CD4-positive, alpha-beta T cell treated with Interferon gamma for 1 hour (primary cell): ENCODE results near the gene FGF2.
"Not testable (repeated sequence)": the region's sequence is repeated elsewhere in the genome, so short reads cannot be mapped to it uniquely, and the experiment has no call there.

ENCODE experiments used
- DNase-seq: peaks from one replicate; pipeline ENCODE4 v3.0.0-alpha.2; 2020

Gene FGF2

DNA sequence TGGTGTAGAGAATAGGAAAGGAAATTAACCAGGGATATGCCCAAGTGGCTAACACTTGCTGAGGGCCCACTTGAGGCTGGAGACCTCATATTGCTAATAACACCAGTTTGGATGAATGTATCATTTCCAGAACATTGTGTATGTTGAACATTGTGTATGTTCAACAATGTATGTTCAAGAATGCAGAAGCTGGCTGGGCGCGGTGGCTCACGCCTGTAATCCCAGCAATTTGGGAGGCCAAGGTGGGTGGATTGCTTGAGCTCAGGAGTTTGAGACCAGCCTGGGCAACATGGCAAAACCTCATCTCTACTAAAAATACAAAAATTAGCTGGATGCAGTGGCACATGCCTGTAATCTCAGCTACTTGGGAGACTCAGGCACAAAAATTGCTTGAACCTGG, 23.2 kb downstream of the FGF2 start:
- not testable (repeated sequence) for DNase-seq

DNA sequence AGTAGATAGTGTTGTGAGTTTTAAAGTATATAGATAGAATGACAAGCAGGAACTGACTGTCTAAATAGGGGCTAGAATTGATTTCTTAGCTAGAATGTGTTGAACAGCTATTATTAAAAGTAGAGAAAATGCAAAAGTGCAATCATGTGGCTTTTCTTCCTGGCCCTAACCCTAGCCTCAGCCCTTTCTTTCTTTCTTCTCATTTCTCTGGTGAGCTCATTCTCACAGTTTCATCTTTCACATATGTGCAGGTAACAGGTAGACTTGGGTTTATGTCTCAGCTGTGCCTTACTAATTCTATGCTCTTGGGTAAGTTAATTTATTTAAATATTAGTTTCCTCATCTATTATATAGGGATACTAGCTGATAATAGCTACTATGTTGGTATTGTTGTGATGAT, 24.9 kb downstream of the FGF2 start:
- DNase-seq = no peak

DNA sequence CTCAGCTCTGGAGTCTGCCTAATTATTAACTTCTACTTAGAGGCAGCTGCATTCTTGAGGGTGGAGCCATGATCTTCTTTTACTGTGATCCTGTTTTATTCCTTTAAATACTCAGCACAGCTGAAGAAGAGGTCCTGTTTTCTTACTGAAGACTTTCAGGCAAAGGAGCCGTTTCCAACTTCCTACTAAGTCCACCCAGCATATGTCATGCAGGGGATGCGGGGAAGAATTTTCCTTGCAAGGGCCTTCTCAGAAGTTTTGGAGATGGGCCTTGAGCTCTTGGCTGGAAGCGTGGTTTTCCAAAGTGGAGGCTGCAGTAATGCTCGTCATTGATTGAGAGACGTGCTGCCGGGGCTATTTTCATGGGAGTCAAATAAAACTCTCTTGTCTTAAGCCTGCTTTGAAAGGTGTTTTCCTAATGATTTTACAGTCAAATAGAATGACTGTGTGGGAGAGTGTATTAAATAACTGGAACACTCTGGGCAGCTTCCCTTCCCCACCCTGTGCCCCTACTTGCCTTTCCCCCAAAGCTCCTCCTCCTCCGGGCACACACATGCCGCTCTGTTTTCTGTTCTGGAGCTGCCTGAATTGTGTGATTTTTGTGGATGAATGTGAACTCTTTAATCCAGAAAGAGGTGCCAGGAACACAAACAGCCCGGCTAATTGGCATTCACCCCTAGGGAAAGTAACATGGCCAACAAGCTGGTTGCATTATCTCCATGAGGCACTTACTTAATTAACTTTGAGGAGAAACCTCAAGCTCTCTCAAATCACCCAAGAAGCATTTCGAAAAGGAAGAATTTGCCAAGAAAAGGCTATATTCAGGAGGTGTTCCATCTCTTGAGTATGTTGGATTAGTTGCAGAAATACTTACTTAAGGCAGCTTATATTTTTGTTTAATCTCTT, 28.1 kb downstream of the FGF2 start:
- DNase-seq = no peak

DNA sequence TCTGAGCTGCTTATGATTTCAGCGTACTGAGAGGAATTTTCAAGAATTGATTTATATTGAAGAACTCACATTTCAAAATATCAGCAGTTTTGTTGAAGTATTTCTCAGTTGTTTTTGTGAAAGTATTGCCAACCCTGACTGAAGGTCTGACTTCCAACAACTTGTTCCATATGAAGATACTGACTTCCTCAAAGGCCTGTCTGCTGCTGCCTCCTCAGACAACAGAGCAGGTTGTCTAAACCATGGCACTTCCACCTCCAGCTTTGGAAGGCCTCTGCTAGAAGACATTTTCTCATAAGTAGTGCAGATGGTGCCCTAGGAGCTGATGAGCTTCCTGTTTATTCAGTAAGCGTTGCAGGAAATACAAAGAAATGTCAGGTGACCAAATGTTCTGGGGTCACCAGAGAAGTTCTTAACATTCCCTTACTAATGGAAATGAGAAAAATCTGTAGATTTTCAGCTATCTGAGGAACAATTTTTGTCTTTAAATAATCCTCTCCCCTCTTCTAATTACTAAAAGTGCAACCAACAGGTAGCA, 28.8 kb downstream of the FGF2 start:
- DNase-seq = no peak

DNA sequence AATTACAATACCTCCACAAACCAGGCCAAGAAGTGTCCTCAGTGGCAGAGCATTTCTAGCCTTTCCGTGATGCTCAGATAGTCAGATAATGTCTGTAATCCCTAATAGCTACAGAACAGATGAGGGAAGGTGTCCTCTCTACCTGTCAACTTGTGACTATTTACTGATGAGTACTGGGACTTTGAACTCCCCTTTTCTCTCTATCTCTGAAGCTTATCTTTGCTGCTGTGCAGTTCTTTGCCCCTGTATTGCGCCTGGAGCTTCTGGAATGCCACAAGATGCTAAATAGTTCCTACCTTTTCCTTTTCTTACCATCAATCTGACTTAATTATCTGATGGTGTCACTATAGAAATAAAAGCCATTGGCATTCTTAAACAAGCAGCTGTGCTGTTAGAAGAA, 30.5 kb downstream of the FGF2 start:
- no peak for DNase-seq

DNA sequence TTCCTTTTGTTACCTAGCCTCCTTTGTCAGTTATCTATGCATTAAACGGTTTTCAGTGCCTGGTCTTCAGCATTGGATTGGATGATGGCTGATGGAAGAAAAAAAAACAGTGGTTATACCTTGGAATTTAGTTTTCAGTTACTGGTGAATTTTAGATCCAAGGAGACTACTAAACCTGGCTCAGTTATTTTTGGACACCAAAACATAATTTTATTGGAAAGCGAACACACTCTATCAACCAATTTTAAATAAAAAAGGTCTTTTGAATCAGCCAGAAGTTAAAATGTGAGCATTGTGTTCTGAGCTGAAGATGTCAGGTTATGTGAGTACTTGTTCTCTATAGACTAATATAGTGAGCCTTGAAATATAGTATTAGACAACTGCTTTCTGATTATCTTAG, 32.1 kb downstream of the FGF2 start:
- DNase-seq = no peak

DNA sequence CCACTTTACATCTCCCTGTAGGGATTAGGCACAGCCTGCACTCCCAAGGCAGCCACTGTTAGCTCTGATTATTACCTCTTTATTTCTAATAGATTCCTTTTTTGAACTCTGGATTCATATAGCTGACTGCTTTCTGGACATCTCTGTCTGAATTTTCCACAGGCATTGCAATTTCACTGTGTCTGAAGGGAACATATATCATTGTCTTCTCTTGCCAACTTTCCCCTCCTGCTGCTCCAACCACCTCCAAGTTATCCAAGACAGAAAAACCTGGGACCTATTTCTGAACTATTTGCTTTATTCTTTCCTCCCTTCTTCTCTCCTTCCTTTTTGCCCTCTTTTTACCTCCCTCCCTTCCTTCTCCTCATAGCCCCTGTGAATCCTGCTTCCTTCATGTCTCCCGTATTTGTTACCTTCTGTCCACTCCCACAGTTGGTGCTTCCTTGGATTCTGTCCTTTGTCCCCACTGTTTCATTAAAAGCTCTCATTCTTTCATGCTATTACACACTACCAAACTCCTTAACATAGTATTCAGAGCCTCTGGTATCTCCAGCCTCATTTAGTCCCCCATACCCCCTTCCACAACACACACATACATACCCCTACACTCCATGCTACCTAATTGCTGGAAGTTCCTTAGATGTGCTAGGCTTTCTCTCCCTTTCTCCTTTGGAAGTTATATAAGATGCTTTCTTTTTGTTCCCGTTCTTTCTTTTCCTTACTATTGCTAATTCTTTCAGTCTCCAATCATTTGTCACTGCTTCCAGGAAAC, 34.7 kb downstream of the FGF2 start:
- no peak for DNase-seq

DNA sequence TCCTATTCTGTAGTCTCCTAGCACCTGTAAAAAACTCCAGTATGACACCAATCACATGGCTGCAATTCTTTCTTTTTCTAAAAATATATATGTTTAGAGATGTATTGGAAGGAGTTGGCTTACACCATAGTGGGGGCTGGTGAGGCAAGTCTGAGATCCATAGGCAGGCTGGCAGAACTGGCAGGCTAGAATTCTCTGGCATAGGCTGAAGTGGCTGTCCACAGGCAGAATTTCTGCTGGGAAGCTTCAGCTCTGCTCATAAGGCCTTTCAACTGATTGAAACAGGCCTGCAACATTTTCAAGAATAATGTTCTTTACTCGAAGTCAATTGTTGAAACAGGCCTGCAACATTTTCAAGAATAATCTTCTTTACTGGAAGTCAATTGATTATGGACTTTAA, 37.0 kb downstream of the FGF2 start:
- DNase-seq = no peak

DNA sequence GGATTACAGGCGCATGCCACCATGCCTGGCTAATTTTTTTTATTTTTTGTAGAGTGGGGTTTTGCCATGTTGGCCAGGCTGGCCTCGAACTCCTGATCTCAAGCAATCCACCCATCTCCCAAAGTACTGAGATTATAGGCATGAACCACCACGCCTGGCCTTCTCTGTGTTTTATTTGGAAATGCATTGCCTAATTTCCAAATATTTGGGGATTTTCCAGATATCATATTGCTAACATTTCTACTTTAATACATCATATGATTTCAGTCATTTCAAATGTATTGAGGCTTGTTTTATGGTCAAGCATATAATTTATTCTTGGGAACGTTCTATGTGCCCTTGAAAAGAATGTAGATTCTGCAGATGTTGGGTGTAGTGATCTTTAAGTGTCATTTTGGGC, 38.8 kb downstream of the FGF2 start:
- DNase-seq = no peak

DNA sequence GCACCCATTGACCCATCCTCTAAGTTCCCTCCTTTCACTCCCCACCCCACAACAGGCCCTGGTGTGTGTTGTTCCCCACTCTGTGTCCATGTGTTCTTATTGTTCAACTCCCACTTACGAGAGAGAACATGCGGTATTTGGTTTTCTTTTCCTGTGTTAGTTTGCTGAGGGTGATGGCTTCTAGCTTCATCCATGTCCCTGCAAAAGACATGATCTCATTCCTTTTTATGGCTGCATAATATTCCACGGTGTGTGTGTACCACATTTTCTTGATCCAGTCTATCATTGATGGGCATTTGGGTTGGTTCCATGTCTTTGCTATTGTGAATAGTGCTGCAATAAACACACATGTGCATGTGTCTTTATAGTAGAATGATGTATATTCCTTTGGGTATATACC, 41.6 kb downstream of the FGF2 start:
- DNase-seq = not testable (repeated sequence)

DNA sequence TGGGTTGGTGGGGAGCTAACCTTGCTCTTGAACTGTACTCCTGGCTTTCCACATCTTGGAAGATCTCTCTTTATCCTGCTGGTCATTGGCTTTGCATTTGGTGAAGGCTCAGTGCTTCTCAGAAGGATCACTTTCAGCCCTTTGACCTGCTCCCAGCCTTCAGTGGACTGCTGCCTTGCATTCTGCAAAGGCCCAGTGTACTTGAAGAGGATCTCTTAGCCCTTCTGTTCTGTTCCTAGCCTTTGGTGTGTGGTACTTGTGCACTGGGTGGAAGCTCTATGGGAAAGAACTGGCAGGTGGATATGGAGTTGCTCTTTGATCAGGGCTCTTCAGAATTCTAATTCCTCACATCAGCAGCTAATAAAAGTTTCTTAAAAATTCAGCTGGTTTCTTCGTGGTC, 46.5 kb downstream of the FGF2 start:
- no peak for DNase-seq

DNA sequence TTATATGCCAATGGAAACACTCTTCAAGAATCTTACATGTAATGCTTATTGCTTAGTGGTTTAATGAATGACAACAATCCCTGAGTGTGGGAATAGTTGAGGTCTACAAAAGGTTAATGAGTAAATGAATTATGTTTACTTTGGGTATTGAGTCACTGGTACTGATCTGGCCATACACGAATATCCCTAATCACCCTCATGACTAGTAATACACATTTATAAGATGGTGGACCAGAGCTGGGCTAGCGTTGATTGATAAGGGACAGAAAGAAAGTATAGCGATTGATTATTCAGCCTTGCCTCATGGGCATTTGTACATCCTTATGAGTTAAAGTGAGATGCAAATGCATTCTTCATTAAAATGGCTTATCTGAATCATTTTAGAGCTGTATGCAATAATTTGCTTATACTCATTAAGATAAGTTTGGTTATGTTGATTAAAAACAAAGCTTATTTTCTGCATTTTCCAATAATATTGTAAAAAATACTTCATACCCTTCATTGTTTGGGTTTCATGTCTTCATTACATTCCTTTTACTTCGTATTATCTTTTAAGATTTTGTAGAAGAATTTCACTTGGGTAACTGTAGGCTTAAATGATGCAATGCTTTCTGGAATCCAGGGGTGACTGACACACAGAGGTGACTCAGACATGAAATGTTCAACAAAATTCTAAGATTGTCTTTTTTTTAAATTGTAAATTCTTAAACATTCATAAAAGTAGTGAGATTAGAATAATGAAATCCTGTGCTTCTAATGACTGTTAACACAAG, 47.4 kb downstream of the FGF2 start:
- DNase-seq = no peak

DNA sequence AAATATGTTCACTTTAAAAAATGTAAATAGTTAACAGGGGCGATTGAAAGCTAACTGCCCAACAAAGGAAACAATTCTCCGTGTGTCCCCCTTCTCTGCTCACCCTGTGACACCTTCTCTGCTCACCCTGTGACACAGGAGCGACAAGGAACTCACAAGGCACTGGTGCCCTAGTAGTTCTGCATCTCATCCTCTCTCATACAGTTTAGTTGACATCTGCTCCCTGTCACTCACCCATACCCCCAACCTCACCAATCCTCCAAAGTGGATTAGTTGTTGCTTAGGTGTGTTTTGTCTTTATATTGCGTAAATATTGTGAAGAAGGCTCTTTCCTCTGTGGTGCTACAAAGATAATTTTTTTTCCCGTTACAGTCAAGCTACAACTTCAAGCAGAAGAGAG, 49.3 kb downstream of the FGF2 start:
- no peak for DNase-seq

DNA sequence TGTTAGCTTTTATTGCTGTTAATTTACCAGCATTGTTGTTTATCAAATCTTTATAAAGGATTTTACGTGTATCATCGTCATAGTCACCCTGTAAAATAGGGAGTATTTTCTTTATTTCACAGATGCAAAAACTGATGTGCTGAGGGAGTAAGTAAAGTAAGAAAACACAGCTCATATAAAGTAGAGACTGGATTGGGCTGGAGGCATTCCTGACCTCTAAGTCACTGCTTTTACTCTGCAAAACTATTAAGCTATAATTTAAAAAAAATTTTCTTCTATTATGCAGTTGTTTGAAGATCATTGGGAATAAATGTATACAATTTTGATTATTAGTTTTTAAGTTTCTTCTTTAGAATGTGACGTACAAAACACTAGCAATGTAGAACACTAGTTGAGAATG, 49.8 kb downstream of the FGF2 start:
- DNase-seq = no peak

DNA sequence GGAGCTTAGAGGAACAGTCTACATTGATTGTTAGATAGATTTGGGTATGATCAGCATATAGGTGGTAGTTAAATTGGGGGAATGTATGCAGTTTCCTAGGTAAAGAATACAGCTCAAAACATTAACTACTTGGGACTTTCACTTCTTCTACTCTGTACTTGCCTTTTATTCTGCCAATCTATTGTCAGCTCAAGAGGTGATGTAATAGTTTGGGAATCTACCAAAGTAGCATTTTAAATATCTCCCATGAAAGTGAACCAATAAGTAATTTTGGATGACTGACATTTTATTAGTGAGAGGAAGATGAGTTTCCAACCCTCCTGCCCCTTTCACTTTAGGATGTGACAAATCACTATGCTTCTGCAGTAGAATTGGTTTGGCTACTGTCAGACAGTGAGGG, 52.4 kb downstream of the FGF2 start:
- no peak for DNase-seq

DNA sequence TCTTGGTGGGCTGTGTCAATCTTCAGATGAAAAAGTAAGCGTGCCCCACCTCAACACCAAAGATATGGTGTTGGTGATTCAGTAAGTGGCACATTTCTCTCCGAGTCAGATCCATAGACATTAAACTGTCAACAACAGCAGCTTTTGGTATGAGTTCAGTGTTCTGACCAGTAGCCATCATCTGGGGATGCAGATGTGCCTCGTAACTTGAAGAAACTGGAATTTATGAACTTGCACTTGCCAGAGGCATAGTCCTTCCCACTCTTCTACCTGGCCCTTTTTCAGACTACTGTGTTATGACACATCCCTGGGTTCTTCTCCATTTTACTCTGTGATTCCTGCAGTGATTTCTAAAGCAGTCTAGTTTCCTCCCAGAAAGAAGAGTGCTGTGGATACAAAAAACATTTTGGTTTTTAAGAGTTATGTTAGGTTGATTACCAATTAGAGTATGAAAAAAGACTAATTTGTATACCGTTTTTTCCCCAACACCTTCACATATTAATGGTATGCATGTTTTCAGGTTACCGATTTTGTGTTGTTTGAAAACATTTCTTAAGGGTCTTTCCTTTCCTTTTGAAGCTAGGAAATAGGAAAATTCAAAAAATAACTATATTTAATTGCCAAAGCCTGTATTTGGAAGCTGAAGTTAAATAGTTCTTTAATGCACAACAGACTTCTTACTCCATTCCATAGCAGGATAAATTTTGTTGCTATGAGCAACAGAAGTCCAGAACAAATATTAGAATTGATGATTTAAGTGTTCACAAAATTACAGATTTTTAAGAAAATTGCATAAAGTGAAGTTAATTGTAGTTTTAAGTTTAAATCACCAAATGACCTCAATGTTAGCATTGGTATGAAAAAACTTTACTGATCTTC, 56.5 kb downstream of the FGF2 start:
- DNase-seq = no peak

DNA sequence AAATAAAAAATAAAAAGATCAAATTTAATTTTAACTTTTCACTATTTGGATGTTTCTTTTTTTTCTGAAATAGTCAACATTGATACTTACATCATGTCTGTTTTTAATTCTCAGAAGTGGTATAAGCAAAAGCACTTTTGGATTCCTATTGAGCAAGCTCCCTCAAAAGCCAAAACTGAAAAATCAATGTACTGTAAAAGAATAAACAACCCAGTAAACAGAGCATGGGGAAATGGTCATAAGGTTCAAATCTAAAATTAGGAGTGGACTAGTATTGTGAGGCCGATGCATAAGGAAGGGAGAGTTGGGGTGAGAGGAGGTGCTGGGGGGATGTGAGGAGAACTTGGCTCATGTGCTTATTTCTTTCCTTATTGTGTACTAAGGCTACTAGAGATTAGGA, 57.9 kb downstream of the FGF2 start:
- DNase-seq = no peak

DNA sequence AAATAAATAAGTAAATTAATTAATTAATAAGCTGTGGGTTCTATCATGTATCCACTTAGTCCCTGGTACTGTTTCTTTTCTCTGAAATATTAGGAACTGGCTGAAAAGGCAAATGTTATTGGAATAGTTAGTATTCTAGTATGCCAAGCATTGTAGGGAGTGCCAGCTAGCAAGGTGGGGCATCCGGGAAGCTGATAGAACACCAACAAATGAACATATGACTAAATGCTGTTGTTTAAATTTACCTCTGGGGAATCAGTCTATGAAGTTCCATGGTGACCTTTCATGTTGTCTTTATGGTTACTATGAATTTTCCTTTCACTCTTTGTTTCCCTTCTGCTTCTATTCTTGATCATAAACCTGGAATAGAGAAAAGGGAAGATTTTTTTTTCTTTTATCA, 63.1 kb downstream of the FGF2 start:
- DNase-seq = no peak

DNA sequence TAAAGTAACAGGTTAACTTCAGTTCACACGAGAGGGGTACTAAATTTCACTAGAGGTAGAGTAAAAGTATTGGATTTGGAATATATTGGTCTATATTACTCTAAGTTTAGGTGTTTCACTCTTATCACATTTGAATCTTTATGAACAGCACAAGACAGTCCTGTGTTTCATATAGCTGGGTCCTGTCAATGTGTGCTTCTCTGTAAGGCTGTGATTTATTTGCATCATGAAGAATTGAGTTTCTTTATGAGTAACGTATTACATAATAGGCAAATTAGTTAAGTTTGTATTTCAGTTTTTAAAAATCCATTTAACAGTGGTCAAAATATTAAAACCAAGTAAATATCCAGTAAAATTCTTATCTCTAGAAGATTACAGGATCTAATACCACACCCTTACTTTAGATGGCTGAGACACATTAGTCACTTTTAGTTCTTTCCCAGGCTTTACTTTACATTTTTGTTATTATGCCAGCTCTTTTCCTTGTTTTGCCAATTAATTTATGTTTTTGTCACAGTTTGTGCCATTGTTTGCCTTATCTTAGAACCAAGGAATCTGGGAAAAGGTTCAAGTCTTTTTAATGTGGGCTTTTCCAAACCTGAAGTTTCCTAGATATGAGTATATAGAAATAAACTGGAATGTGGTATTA, 63.6 kb downstream of the FGF2 start:
- DNase-seq = no peak

DNA sequence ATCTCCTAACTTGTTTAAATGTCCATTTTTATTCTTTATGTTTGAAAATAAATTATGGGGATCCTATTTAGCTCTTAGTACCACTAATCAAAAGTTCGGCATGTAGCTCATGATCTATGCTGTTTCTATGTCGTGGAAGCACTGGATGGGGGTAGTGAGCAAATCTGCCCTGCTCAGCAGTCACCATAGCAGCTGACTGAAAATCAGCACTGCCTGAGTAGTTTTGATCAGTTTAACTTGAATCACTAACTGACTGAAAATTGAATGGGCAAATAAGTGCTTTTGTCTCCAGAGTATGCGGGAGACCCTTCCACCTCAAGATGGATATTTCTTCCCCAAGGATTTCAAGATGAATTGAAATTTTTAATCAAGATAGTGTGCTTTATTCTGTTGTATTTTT, 68.2 kb downstream of the FGF2 start:
- DNase-seq = no peak

DNA sequence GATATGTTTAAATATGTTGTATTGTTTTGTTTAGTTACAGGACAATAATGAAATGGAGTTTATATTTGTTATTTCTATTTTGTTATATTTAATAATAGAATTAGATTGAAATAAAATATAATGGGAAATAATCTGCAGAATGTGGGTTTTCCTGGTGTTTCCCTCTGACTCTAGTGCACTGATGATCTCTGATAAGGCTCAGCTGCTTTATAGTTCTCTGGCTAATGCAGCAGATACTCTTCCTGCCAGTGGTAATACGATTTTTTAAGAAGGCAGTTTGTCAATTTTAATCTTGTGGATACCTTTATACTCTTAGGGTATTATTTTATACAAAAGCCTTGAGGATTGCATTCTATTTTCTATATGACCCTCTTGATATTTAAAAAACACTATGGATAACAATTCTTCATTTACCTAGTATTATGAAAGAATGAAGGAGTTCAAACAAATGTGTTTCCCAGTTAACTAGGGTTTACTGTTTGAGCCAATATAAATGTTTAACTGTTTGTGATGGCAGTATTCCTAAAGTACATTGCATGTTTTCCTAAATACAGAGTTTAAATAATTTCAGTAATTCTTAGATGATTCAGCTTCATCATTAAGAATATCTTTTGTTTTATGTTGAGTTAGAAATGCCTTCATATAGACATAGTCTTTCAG, 68.8 kb downstream of the FGF2 start:
- no peak for DNase-seq
